ENCODE measurements around the gene NPR2. TPM values are rescaled to one million over a fixed set of nuclear protein-coding genes. Genes with fewer than 3 reads are reported as not detected.

NPR2 gene
- polyA plus RNA-seq, 1 of the 3 experiments (the other 2 are of a cell fraction): 13.5 TPM

DNA sequence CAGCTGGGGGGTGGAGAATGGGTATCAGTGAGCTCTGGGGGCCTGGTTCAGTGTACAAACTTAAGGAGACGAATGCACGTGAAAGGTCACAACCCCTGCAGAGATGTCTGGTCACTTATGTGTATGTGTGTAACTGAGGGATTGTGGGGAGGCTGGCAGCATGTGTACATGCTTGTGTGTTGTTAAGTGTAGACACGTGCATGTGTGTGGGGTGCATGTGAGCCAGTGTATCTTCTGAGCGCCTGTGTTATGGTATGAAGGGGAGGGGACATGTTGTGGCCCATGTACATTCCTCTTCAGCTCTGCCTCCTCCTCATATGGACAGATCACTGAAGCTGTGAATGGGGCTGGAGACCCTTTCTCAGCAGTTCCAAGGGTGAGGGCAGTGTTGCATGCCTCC is 39.6 kb downstream of the NPR2 start:
- ChIA-PET CTCF (interaction anchor here (1.0 to 4.4 kb wide), 2 partner anchors 41 to 51 kb away, joined by 4 to 20 read pairs; no protein-coding TSS in a partner anchor), POLR2A (no interaction called here)

More for the DNA sequence above, 39.6 kb downstream of the NPR2 start:
- Histone ChIP-seq H4K20me1 (ENCODE audit: insufficient read depth) (no peaks in the 10 kb centered on the region), H3K9me2 (no peaks in the 10 kb centered on the region), H3K36me3 (replicated peaks in 1 of 2; ENCODE audit: control insufficient read depth in 1 of 2, insufficient read depth in 2 of 2, low read length in 1 of 2) (no peaks in the 10 kb centered on the region), H3K79me2 (ENCODE audit: insufficient read depth) (no peaks in the 10 kb centered on the region), H3K27me3 (ENCODE audit: insufficient read depth) (no peaks in the 10 kb centered on the region), H3K9ac (no peak overlapping the region), H3F3A (replicated peaks; ENCODE audit: insufficient read depth) (peaks cover 4% of the 10 kb centered on the region), H3K9me3 (no peaks in the 10 kb centered on the region), H3K4me3 (ENCODE audit: low read depth in 2 of 2, low read length in 1 of 2) (no peak overlapping the region), H3K27ac (ENCODE audit: low read depth in 2 of 2, low read length in 1 of 2) (no peak overlapping the region), H2AFZ (ENCODE audit: low read depth) (no peak overlapping the region), H3K4me1 (ENCODE audit: control insufficient read depth in 1 of 2, insufficient read depth in 2 of 2, low read depth in 1 of 2, low read length in 1 of 2) (peaks cover 7 to 25% of the 10 kb centered on the region in 2 experiments; a peak in 1 of 4 replicates), H3K4me2 (no peak overlapping the region)
- DNase-seq: no peak
- TF ChIP-seq JUND (IDR thresholded peaks at IDR 0.05) (no peak), NFIC (IDR thresholded peaks at IDR 0.05; ENCODE audit: borderline replicate concordance) (no peak), GABPA (IDR thresholded peaks at IDR 0.05; ENCODE audit: low read depth) (no peak), RAD21 (IDR thresholded peaks at IDR 0.05; ENCODE audit: low read length) (no peak), GATA2 (CRISPR knock-in tag; IDR thresholded peaks at IDR 0.05) (no peak), RCOR1 (IDR thresholded peaks at IDR 0.05; ENCODE audit: low read length) (no peak), RFX5 (IDR thresholded peaks at IDR 0.05; ENCODE audit: low read length) (no peak), ELF1 (IDR thresholded peaks at IDR 0.05) (no peak), YY1 (IDR thresholded peaks at IDR 0.05; ENCODE audit: low read depth) (no peak), SIN3A (IDR thresholded peaks at IDR 0.05; ENCODE audit: borderline replicate concordance, low read depth, low read length) (no peak), POLR2AphosphoS5 (IDR thresholded peaks at IDR 0.05; ENCODE audit: low read depth, low read length) (no peak), TCF12 (IDR thresholded peaks at IDR 0.05) (no peak)
- TF ChIP-seq, protein P1, sequence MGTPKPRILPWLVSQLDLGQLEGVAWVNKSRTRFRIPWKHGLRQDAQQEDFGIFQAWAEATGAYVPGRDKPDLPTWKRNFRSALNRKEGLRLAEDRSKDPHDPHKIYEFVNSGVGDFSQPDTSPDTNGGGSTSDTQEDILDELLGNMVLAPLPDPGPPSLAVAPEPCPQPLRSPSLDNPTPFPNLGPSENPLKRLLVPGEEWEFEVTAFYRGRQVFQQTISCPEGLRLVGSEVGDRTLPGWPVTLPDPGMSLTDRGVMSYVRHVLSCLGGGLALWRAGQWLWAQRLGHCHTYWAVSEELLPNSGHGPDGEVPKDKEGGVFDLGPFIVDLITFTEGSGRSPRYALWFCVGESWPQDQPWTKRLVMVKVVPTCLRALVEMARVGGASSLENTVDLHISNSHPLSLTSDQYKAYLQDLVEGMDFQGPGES (IDR thresholded peaks at IDR 0.05; ENCODE audit: low read depth, low read length): no peak
- TF ChIP-seq, protein P2, sequence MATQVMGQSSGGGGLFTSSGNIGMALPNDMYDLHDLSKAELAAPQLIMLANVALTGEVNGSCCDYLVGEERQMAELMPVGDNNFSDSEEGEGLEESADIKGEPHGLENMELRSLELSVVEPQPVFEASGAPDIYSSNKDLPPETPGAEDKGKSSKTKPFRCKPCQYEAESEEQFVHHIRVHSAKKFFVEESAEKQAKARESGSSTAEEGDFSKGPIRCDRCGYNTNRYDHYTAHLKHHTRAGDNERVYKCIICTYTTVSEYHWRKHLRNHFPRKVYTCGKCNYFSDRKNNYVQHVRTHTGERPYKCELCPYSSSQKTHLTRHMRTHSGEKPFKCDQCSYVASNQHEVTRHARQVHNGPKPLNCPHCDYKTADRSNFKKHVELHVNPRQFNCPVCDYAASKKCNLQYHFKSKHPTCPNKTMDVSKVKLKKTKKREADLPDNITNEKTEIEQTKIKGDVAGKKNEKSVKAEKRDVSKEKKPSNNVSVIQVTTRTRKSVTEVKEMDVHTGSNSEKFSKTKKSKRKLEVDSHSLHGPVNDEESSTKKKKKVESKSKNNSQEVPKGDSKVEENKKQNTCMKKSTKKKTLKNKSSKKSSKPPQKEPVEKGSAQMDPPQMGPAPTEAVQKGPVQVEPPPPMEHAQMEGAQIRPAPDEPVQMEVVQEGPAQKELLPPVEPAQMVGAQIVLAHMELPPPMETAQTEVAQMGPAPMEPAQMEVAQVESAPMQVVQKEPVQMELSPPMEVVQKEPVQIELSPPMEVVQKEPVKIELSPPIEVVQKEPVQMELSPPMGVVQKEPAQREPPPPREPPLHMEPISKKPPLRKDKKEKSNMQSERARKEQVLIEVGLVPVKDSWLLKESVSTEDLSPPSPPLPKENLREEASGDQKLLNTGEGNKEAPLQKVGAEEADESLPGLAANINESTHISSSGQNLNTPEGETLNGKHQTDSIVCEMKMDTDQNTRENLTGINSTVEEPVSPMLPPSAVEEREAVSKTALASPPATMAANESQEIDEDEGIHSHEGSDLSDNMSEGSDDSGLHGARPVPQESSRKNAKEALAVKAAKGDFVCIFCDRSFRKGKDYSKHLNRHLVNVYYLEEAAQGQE (IDR thresholded peaks at IDR 0.05; ENCODE audit: low read depth, low read length): no peak
- TF ChIP-seq, protein P3, sequence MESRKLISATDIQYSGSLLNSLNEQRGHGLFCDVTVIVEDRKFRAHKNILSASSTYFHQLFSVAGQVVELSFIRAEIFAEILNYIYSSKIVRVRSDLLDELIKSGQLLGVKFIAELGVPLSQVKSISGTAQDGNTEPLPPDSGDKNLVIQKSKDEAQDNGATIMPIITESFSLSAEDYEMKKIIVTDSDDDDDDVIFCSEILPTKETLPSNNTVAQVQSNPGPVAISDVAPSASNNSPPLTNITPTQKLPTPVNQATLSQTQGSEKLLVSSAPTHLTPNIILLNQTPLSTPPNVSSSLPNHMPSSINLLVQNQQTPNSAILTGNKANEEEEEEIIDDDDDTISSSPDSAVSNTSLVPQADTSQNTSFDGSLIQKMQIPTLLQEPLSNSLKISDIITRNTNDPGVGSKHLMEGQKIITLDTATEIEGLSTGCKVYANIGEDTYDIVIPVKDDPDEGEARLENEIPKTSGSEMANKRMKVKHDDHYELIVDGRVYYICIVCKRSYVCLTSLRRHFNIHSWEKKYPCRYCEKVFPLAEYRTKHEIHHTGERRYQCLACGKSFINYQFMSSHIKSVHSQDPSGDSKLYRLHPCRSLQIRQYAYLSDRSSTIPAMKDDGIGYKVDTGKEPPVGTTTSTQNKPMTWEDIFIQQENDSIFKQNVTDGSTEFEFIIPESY (IDR thresholded peaks at IDR 0.05; ENCODE audit: borderline replicate concordance, low read depth): no peak
- TF ChIP-seq, protein P4, sequence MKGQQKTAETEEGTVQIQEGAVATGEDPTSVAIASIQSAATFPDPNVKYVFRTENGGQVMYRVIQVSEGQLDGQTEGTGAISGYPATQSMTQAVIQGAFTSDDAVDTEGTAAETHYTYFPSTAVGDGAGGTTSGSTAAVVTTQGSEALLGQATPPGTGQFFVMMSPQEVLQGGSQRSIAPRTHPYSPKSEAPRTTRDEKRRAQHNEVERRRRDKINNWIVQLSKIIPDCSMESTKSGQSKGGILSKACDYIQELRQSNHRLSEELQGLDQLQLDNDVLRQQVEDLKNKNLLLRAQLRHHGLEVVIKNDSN (IDR thresholded peaks at IDR 0.05; ENCODE audit: borderline replicate concordance, low read depth): no peak
- WGBS (ENCODE audit: low lambda C conversion rate): 87% methylated on average over 4 of the region's 4 CpGs

Data from SK-N-SH (cell line).